ENCODE measurements around the gene ACAA2. TPM values are rescaled to one million over a fixed set of nuclear protein-coding genes. Genes with fewer than 3 reads are reported as not detected.

The ACAA2 gene
- total RNA-seq, 2 donors from 2014 or later: 19.9 to 37.0 TPM

DNA sequence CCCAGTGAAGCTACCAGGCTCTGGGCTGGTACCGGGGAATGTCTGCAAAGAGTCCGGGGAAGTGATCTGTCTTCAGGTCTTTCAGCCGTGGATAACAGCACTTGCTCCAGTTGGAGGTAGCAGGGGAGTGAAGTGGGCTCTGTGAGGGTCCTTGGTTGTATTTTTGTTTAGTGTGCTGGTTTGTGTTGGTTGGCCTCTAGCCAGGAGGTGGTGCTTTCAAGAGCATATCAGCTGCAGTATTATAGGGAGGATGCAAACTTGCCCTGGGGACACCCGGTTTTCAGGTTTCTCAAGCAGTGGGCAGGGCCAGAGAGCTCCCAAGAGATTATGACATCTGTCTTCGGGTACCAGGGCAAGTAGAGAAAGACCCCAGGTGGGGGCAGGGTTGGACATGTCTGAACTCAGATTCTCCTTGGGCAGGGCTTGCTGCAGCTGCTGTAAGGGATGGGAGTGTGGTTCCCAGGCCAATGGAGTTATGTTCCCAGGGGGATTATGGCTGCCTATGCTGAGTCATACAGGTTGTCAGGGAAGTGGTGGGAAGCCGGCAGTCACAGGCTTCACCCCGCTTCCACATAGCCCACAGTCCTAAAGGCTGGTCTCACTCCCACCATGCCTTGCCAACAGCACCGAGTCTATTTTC lies 34.4 kb downstream of the ACAA2 start:
- Histone ChIP-seq H3K9me3 (no peaks in the 10 kb centered on the region), H3K4me3 (no peak overlapping the region), H3K27ac (no peak overlapping the region), H3K27me3 (replicated peaks; ENCODE audit: insufficient read depth) (no peaks in the 10 kb centered on the region), H3K4me1 (replicated peaks) (no peaks in the 10 kb centered on the region), H3K36me3 (no peaks in the 10 kb centered on the region)
- intact Hi-C loops (cut with DNase I): no loop called here
- TF ChIP-seq POLR2A (IDR thresholded peaks at IDR 0.05) (no peak), POLR2AphosphoS5 (IDR thresholded peaks at IDR 0.05) (no peak)
- TF ChIP-seq, protein P1, sequence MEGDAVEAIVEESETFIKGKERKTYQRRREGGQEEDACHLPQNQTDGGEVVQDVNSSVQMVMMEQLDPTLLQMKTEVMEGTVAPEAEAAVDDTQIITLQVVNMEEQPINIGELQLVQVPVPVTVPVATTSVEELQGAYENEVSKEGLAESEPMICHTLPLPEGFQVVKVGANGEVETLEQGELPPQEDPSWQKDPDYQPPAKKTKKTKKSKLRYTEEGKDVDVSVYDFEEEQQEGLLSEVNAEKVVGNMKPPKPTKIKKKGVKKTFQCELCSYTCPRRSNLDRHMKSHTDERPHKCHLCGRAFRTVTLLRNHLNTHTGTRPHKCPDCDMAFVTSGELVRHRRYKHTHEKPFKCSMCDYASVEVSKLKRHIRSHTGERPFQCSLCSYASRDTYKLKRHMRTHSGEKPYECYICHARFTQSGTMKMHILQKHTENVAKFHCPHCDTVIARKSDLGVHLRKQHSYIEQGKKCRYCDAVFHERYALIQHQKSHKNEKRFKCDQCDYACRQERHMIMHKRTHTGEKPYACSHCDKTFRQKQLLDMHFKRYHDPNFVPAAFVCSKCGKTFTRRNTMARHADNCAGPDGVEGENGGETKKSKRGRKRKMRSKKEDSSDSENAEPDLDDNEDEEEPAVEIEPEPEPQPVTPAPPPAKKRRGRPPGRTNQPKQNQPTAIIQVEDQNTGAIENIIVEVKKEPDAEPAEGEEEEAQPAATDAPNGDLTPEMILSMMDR (IDR thresholded peaks at IDR 0.05): no peak
- DNase-seq (ENCODE audit: low spot score): no peak
- 94% methylated on average over 8 of the region's 8 CpGs for WGBS

DNA sequence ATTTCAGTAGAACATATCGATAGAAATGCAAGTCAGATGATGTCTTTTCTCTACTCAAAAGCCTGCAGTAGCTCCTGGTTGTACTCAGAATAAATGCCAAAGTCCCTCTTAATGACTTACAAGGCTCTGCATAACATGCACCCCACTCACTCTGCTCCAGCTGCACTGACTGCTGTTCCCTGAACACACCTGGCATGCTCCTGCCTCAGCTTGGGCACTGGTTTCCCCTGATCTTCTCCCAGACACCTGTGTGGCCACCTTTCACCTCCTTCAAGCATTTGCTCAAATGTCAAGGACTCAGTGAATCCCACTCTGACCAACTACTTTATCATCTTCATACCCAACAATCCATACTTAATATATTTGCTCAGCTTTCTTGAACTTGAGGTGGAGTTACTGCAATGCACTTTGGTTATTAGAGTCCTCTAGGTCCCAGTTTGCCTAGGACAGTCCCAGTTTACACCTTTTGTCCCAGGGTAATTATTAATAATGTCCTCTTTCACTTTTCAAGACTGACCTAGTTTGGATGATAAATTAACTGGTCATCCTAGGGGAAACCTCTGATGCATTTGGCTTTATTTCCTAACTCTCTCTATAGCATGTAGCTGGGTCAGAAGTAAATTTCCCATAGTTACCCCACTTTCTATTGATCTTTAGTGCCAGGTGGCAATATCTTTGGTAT lies 44.1 kb downstream of the ACAA2 start:
- no peaks in the 10 kb centered on the region for H3K9me3 ChIP-seq
- no peaks in the 10 kb centered on the region for H3K4me1 ChIP-seq (replicated peaks)
- WGBS: 95% methylated on average over 1 of the region's 1 CpG
- DNase-seq (ENCODE audit: low spot score): no peak
- intact Hi-C loops (cut with DNase I): loop anchor here (2.0 to 5.0 kb wide), 2 partner anchors 210 to 257 kb away; no protein-coding TSS in a partner anchor
- no peak overlapping the region for H3K27ac ChIP-seq
- no peaks in the 10 kb centered on the region for H3K27me3 ChIP-seq (replicated peaks; ENCODE audit: insufficient read depth)
- H3K4me3 ChIP-seq: no peak overlapping the region
- TF ChIP-seq, protein P1 (IDR thresholded peaks at IDR 0.05): no peak
- H3K36me3 ChIP-seq: no peaks in the 10 kb centered on the region

DNA sequence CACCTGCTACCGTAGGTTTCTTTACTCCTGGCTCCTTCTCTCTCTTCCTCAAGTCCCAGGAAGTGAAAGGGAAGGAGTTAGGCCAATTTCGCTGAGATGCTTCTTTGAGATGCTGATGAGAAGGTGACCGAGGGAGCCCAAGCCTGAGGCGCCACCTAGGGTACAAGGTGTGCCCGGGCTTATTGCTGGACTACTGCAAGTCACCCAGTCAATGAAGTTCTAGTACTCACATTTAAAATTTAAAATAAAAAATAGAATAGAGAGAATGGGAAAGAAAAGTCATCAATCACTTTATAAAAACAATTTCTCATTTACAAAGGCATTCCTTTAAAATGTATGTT lies 45.3 kb downstream of the ACAA2 start:
- Histone ChIP-seq H3K4me3 (no peak overlapping the region), H3K27ac (no peak overlapping the region), H3K9me3 (no peaks in the 10 kb centered on the region), H3K4me1 (replicated peaks) (no peaks in the 10 kb centered on the region), H3K27me3 (replicated peaks; ENCODE audit: insufficient read depth) (no peaks in the 10 kb centered on the region), H3K36me3 (no peaks in the 10 kb centered on the region)
- 9% methylated on average over 5 of the region's 5 CpGs for WGBS
- peak; percentile 71 for DNase-seq (ENCODE audit: low spot score)
- intact Hi-C loops (cut with DNase I): loop anchor here (2.0 to 5.0 kb wide), 2 partner anchors 209 to 256 kb away; no protein-coding TSS in a partner anchor
- no peak for TF ChIP-seq POLR2A (IDR thresholded peaks at IDR 0.05)
- TF ChIP-seq, protein P1 (IDR thresholded peaks at IDR 0.05): peak; percentile 43 to 70 (median 65)

DNA sequence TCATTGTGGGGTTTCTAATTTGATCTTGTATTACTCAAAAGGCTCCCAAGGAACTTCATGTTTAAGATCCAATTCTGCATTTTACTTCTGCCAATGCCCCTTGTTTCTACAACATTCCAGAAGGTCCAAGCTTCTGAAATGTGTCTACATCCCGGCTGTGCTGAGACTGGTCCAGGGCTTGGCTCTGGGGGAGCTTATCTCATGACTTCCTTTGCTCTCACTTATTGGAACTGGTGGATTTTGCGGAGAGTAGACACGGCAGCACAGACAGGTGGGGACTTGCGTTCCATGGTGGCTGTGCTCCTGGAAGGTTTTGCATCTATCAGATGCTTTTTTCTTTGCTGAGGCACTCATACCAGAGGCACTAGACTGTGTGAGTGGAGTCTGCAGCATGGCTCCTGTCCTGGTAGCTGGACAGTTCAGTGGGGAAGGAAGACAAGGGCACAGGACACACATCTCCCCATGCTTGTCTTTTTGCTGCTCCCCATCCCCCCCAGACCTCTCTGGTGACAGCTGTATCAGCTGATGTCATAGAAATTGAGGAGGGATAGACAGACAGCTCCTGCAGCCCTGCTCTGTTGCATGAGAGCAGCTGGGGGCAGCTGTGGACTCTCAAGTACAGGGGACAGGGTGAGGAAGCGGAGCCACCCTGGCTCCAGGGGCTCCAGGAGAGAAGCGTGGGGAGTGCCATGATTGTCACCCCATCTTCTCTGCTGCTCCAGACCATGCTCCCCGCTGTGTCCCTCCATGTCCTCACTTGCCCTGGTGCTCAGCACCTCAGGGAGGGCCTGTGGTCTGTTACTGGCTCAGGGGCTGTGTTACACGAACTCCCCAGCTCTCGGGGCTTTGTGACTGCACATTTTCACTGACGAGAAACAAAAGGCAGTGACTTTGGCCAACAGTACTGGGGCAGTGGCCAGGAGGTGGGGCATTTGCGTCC lies 46.0 kb downstream of the ACAA2 start:
- Histone ChIP-seq H3K36me3 (no peaks in the 10 kb centered on the region), H3K27ac (no peak overlapping the region), H3K9me3 (no peaks in the 10 kb centered on the region), H3K27me3 (replicated peaks; ENCODE audit: insufficient read depth) (no peaks in the 10 kb centered on the region), H3K4me1 (replicated peaks) (no peaks in the 10 kb centered on the region), H3K4me3 (no peak overlapping the region)
- intact Hi-C loops (cut with DNase I): loop anchor here (2.0 to 5.0 kb wide), 2 partner anchors 209 to 255 kb away; no protein-coding TSS in a partner anchor
- TF ChIP-seq POLR2A (IDR thresholded peaks at IDR 0.05): no peak
- TF ChIP-seq, protein P1 (IDR thresholded peaks at IDR 0.05): no peak
- no peak for TF ChIP-seq POLR2AphosphoS5 (IDR thresholded peaks at IDR 0.05)
- DNase-seq (ENCODE audit: low spot score): no peak
- WGBS: 59% methylated on average over 11 of the region's 11 CpGs

Measured in prostate gland (tissue), 2 donors.